HUDEP-2 (cell line): ENCODE measurements around the gene PSPC1.
"Not testable (repeated sequence)": the region's sequence is repeated elsewhere in the genome, so short reads cannot be mapped to it uniquely, and the experiment has no call there.

ENCODE experiments used
- DNase-seq, 76 experiments: peaks; one replicate each; lab custom pipeline; 2025; ENCODE audit not compliant: unreplicated experiment in 76 of 76; lab: John Stamatoyannopoulos, UW

PSPC1 gene

DNA sequence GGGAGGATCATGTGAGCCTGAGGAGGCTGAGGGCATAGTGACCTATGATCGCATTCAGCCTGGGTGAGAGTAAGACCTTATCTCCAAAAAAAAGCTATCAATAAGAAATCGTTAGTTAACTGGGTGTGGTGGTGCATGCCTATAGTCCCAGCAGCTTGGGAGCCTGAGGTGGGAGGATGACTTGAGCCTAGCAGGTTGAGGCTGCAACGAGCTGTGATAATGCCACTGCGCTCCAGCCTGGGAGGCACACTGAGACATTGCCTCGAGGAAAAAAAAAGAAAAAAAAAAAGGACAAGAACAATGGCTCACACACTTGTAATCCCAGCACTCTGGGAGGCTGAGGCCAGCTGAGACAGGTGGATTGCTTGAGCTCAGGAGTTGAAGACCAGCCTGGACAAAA lies 16.2 kb downstream of the PSPC1 start:
- peak in 73 of 76 experiments; percentile 5 to 91 (median 69) for DNase-seq

DNA sequence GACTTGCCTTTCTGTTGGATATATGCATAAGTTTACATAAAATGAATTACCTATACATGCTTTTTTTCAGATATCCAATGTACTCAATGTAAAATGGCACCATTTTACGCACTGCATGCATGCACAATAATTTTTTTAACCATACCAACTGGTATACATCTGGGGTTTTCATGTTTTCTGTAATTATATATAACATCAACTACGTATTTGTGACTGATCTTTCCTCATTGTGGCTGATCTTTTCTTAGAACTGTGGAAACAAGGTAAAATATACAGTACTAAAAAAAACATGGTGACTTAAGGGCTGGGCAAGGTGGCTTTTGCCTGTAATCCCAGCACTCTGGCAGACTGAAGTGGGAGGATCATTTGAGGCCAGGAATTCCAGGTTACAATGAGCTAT lies 18.5 kb downstream of the PSPC1 start:
- DNase-seq = no peak

DNA sequence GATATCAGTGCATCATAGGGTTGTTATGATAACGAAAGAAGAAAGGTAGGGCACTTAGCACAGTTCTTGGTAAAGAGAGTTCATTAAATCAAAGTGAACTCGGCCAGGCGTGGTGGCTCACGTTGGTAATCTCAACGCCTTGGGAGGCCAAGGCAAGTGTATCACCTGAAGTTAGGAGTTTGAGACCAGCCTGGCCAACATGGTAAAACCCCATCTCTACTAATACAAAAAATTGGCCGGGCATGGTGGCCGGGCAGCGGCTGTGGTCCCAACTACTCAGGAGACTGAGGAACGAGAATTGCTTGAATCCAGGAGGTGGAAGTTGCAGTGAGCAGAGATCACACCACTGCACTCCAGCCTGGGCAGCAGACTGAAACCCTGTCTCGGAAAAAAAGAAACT lies 19.1 kb downstream of the PSPC1 start:
- DNase-seq = no peak

DNA sequence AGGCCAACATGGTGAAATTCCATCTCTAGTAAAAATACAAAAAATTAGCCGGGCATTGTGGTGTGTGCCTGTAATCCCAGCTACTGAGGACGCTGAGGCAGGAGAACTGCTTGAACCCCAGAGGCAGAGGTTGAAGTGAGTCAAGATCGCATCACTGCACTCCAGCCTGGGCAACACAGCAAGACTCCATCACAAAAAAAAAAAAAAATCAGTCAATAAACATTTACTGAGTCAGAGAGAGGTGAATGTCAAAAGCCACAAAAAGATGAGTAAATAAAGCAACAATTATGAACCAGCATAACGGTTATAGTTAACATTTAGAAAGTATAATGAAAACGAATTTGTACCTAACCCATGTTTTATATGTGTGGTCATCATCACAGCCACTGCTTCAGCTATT lies 23.1 kb downstream of the PSPC1 start:
- no peak for DNase-seq

DNA sequence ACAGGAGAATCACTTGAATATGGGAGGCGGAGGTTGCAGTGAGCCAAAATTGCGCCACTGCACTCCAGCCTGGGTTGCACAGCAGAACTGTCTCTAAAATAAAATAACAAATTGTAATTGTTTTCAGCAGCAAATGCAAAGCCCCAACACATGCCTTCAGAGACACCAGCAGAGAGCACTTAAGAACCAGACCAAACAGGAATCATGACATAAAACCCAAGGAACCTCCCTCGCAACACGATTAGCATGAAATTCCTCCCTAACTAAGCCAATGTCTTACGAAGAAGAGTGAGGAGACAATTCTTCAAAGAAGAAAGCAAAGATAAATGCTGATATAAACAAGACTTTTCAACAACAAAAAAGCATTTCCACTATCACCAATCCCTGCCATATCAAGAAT lies 40.1 kb downstream of the PSPC1 start:
- DNase-seq = no peak

DNA sequence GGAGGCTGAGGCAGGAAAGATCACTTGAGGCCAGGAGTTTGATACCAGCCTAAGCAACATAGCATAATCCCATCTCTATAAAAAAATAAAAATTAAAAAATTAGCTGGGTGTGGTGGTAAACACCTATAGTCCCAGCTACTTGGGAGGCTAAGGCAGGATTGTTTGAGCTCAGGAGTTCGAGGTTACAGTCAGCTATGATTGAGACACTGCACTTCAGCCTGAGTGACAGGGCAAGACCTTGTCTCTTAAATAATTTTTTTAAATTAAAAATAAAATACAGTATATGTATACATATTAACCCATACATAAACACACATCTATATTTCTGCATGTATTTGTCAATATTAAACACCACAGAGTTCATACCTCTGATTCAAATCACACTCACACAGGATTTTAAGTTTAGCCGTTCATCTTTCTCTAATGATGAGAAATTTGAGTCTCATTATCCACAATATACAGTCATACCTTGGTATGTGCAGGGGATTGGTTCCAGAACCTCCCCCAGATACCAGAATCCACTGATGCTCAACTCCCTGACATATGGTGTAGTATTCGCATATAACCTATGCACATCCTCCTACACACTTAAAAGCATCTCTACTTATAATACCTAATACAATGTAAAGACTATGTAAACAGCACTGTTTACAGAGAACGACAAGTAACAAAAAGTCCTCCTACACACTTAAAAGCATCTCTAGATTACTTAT lies 44.7 kb downstream of the PSPC1 start:
- DNase-seq = no peak

DNA sequence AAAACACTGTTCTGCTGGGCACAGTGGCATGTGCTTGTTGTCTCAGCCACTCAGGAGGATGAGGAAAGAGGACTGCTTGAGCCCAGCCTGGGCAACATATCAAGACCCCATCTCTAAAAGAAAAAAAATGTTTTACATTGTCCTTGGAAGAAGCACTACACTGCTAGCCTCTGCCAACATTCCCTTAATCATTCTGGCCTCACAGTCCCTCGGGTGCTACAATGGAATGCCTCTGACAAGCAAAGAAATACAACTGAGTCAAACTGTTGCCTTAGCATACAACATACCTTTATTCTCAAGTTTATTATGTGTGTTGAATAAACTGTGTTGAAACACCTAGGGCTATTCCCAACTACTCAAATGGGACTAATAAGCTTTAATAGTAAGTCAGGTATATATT lies 56.1 kb downstream of the PSPC1 start:
- no peak for DNase-seq

DNA sequence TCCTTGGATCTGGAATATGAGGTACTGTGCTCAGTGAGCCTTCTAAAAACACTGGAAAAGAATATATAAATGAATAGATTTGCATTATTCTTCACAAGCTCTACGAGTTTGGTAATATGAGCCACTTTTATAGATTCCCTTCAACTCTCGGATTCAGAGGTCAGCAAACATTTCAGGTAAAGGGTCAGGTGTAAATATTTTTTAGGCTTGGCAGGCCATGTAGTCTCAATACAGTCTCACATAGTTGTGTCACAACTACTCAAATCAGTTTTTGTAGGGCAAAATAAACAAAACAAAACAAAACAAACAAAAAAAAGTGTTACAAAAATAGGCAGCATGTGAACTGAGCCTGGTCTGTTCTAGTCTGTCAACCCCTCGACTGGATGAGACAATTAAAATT lies 57.4 kb downstream of the PSPC1 start:
- no peak for DNase-seq

DNA sequence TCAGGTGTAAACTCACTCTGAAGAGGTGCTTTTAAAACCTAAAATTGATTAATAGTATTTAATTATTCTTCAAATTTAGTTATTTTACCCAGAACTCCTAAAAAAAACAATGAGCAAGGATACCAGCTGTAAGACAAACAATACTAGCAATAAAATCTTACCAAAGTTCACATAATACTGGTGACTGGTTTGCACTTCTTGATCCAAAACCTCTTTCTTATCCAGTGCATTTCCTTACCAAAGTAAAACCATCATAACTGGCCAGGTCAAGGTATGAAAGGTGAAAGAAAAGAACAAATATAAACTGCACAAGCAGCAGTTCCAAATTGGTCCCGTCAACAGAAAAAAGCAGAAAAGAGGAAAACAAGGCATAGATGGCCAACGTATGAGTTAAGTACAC lies 62.7 kb downstream of the PSPC1 start:
- no peak for DNase-seq

DNA sequence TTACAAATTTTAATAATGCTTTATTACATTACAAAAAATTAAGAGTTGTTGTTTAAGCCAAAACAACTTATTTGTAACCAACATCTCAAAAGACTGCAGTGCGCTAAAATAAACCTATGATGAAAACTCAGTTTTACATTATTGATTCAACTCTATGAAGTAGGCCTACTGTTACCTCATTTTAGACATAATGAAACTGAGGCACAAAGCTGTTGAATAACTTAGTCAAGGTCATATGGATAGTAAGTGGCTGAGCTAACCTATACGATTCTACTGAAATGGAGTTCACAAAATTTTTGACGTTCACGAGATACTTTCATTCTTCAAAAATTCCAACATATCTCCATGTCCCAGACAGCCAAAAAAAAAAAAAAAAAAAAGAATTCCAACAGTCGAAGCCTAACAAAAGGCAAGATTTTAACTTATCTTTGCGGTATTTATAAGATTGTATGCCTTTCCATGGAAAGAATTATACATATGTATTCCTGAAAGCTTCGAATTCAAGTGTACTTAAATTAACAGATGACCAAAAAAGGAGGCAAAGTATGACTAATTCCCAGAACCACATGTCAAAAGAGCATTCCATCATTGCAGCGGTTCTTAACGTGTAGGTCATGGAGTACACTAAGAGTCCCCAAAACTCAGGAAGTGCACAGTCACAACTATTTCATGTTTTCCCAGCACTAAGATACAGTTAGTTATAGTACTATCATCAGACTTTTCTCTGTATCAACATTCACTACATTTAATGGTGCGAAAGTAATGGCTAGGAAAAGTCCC lies 69.4 kb downstream of the PSPC1 start:
- no peak for DNase-seq

DNA sequence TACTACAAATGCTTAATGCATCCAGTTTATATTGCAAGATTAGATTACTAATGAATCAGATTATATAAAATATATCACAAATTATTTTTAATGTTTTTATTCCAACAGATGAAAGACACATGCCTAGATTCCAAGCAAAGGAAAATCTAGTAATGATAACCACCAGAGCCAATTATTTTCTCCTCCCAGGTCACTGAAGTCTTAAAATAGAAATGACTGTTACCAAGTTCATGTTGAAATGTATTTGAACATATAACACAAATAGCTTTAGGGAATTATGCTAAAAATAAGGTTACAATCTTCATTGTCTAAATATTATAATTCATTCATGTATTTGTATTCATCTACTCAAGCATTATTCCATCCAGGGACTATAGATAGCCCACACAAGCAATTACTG lies 73.0 kb downstream of the PSPC1 start:
- DNase-seq = not testable (repeated sequence)

DNA sequence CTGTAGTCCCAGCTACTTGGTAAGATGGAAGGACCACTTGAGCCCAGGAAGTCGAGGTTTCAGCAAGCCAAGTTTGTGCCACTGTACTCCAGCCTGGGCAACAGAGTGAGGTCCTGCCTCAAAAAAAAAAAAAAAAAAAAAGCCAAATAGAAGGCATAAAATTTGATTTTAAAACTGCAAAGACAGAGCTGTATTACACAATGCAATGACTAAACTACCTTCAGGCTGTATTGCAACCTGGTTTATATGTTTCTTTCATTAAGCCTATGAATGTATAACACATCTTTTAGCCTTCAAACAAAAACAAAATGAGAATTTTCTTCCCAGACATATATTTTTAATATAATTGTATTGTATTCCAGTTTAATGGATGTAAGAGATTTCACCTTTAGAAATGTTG lies 73.7 kb downstream of the PSPC1 start:
- DNase-seq = not testable (repeated sequence)

DNA sequence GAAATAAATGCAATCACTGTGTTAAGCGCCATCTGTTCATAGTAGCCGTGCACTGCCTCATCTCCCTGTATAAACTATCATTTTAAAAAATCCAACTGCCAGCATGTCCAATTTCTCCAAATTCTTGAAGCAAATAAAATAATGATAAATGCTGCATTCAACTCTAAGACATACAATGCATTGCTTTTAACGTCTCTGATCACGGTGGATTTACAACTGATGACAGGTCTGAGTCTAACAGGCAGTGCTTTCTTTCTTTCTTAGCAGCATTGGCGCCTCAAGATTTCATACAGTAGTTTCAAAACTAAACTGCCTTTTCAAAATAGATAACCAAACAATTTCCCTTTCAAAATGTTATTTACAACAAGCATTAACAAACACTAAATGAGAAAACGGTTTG lies 78.5 kb downstream of the PSPC1 start:
- DNase-seq = not testable (repeated sequence)

DNA sequence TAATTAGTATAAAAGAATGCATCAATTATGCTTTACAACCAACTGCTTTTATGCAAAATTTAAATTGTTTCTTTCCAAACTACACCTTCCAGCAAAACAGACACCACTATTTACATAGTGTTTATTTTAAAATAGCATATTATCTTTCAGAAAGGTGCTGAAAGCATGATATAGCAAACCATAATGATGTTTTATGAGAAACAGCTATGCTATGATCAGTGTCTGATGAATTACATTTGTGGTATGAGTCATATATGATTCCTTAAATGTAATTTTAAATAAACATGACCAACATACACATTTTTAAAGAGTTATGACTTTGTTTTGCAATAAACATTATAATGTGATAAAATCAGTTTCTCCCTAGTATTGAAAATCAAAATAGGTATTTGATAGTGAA lies 81.1 kb downstream of the PSPC1 start:
- not testable (repeated sequence) for DNase-seq

DNA sequence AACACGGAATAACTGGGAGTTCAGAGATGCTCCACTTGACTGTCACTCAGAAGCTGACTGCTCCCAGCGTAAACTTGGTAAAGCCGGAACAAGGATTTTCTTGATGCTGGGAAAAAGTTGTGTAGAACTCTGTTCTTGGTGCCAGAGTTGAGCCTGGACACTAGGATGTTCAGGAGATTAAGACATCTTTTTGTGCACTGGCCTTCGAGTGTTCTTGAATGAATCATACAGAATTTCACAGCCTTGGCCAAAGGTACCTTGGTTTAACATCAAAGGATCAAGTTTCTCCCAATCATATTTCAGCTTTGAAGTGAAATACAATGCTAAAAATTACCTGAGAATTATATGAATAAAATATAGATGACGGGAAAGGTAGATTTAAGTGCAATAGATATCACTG lies 81.8 kb downstream of the PSPC1 start:
- not testable (repeated sequence) for DNase-seq

DNA sequence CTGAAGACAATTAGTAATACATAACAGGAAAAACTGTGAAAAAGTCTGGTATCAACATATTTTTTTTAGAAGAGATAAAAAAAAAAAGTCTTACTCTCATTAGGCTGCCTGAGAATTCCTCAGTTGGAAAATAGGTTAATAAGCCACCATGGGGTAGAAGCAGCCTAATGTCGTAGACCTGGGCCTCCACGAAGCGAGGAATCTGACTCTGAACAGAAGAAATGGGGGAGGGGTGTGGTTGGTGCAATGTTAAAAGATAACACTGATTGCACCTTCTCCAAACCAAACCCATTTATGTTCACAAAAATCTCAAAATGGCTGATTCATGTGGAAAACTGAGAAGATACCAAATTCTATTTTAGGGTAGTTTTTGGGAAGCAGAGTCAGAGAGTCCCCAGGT lies 86.9 kb downstream of the PSPC1 start:
- no peak for DNase-seq

DNA sequence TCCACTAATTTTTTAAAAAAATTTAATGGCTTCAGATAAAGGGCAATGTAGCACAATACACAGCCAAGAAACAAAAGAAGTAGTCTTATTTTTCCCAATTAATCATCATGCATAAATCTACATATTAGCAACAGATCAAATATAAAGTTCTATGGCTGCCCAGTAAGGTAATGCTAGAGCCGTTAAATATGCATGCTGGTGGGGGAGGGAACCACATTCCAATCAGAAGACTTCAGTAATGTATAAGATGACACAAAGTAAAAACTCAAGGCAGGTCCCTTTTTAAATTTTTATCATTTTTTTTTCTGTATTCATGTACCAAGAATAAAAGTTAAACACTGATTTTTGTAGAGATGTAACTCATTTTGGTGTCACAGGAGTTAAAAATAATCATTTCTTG lies 87.3 kb downstream of the PSPC1 start:
- DNase-seq = no peak

DNA sequence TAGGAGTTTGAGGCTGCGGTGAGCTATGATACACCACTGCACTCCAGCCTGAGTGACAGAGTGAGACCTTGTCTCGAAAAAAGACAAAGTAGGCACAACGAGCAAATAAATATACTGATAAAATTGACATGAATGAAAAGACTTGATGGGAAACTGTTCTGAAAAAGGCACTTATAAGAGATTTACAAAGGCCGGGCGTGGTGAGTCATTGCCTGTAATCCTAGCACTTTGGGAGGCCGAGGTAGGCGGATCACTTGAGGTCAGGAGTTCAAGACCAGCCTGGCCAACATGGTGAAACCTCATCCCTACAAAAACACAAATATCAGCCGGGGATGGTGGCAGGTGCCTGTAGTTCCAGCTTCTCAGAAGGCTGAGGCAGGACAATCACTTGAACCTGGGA lies 91.3 kb downstream of the PSPC1 start:
- not testable (repeated sequence) for DNase-seq

DNA sequence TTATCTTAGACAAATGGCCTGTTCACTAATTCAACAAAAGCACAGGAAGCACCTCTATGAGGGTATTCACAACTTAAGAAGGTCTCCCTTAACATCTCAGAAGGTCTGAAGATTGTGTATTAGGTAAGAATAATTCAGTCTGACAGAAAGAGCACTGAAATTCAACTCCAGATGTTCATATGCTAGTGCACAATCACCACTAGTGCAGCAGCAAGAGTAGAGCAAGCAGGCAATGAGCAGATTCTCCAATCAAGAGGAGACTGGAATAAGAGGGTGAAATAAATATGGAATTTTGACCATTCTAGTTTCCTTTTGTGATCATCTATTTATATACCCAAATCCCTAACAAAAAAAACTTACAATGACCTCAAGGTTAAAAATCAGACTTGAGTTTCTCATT lies 97.3 kb downstream of the PSPC1 start:
- no peak for DNase-seq

DNA sequence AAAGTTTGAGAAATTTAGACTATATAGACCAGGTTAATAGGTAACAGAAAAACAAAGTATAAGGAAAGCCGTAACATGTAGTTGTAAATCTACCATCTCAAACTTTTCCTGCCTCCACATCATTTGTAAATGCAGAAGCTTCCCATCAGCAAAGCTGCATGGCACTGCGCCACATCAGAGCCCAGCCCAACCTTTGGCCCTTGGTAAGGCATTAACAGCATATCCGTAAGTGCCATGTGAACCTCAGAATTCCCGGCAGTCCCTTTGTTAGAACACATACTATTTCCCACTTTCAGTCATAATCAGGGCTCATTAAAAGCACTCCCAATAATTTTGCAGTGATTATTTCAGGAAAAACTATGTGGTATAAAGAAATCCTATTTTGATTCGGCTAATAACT lies 97.7 kb downstream of the PSPC1 start:
- no peak for DNase-seq

DNA sequence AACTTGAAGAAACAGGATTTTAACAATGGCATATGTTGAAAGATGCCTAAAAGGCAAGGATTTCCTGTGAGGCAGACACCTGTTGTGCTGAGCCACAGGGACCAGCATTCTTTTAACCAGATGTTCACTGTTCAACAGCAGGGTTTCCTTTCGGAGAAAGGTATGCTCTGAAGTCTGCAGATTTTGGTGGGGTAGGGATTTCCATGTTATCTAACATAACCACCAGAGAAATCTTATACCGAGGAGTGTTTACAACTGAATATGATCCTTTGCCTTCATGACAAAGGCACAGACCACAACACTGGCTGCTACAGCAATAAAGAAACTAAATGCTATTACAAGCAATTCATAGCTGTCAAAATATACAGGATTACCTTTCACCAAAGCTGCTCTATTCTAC lies 101.2 kb downstream of the PSPC1 start:
- no peak for DNase-seq

DNA sequence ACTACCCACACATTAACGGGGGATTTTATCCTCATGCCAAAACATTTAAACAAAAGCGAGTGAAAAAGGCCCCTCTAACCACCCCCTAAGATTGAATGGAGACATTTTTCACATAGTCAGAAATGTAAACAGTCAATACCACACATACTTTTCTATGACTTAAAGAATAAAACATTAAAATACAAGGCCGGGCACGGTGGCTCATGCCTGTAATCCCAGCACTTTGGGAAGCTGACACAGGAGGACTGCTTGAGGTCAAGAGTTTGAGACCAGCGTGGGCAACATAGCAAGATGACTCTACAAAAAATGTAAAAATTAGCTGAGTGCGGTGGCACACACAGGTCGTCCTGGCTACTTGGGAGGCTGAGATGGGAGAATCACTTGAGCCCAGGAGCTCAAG lies 102.0 kb downstream of the PSPC1 start:
- no peak for DNase-seq
